CD4-positive, alpha-beta T cell (primary cell): ENCODE data around the gene EMILIN3. TPM values are rescaled to one million over a fixed set of nuclear protein-coding genes. Genes with fewer than 3 reads are reported as not detected.

Experiments used
- ATAC-seq: fragments of 200-7000 bp; cut with Tn5 transposase; one replicate; pipeline ENCODE4 v1.10.0; 2022; ENCODE audit warnings: mild to moderate bottlenecking; ENCODE audit not compliant: poor library complexity
- CTCF ChIA-PET: fragments of 350-600 bp; sonication (Branson Sonifier 250); formaldehyde crosslinking; loops from one replicate; lab custom pipeline; 2021; ENCODE audit warnings: antibody characterized with exemption, inconsistent platforms; lab: Charles Lee
- POLR2A ChIA-PET: fragments of 350-600 bp; sonication (Branson Sonifier 250); formaldehyde crosslinking; loops from one replicate; lab custom pipeline; 2021; ENCODE audit warnings: antibody characterized with exemption, inconsistent platforms; lab: Charles Lee
- DNase-seq, 14 experiments: peaks; one replicate each; pipeline ENCODE4 v3.0.0-alpha.2; 2013 to 2020; ENCODE audit warnings: mixed read lengths in 2 of 14
- H3K27ac ChIP-seq, 2 donors: one replicate each; pipeline versions ENCODE4 v1.5.1 to v1.7.0; 2013; ENCODE audit warnings: low read length in 2 of 2, low read depth in 1 of 2, mild to moderate bottlenecking in 1 of 2
- H3K27me3 ChIP-seq, 2 experiments: 1 replicate in 1 of 2; 2 replicates in 1 of 2; pipeline versions ENCODE4 v1.6.1 to v1.7.0; 2013; ENCODE audit warnings: low read length in 2 of 2, control low read depth in 1 of 2, mild to moderate bottlenecking in 1 of 2, moderate library complexity in 1 of 2; ENCODE audit not compliant: insufficient read depth in 2 of 2, control insufficient read depth in 1 of 2
- H3K36me3 ChIP-seq: one replicate; pipeline ENCODE4 v1.6.1; 2013; ENCODE audit warnings: low read length, control low read depth; ENCODE audit not compliant: insufficient read depth
- H3K4me1 ChIP-seq: one replicate; pipeline ENCODE4 v1.6.1; 2013; ENCODE audit warnings: low read length, control low read depth; ENCODE audit not compliant: insufficient read depth
- H3K4me3 ChIP-seq: one replicate; pipeline ENCODE4 v1.5.1; 2013; ENCODE audit warnings: mild to moderate bottlenecking, low read length, moderate library complexity
- H3K9me3 ChIP-seq, 2 experiments: 1 replicate in 1 of 2; 2 replicates in 1 of 2; pipeline versions ENCODE4 v1.6.1 to v1.7.0; 2013; ENCODE audit warnings: low read length in 2 of 2, mild to moderate bottlenecking in 2 of 2, control low read depth in 1 of 2, moderate library complexity in 1 of 2; ENCODE audit not compliant: control insufficient read depth in 1 of 2, insufficient read depth in 1 of 2
- H3K27ac Mint-ChIP-seq: one replicate; pipeline ENCODE4 v1.8.0; 2020; ENCODE audit warnings: mixed read lengths
- H3K27me3 Mint-ChIP-seq: one replicate; pipeline ENCODE4 v1.8.0; 2021; ENCODE audit warnings: mixed read lengths
- H3K36me3 Mint-ChIP-seq: one replicate; pipeline ENCODE4 v1.8.0; 2021; ENCODE audit warnings: low read depth, mixed read lengths
- H3K4me1 Mint-ChIP-seq: one replicate; pipeline ENCODE4 v1.8.0; 2021; ENCODE audit warnings: low read depth, mixed read lengths
- H3K4me3 Mint-ChIP-seq: one replicate; pipeline ENCODE4 v1.8.0; 2020; ENCODE audit warnings: mild to moderate bottlenecking, mixed read lengths
- H3K9me3 Mint-ChIP-seq: one replicate; pipeline ENCODE4 v1.8.0; 2020; ENCODE audit warnings: mixed read lengths
- intact Hi-C, 2 experiments: fragments of 100-400 bp; cut with DNase I in 1 of 2; cut with micrococcal nuclease in 1 of 2; formaldehyde crosslinking; loops; one replicate each; pipeline versions ENCODE4 v1.15.1 to v1.9.0; 2023 to 2025; cut with DNase I, micrococcal nuclease
- total RNA-seq, 174 experiments: library from RNA in 2 of 174; stranded (reverse) in 2 of 174; gene quantifications; one replicate each; pipeline ENCODE4 v1.2.3 and lab custom pipeline; 2021 to 2026
- TF ChIP-seq, protein P1 (sequence below): fragments of 200-600 bp; IDR thresholded peaks from one replicate; pipeline ENCODE4 v1.8.0; 2022; ENCODE audit warnings: antibody characterized with exemption, mild to moderate bottlenecking

EMILIN3 gene
- total RNA-seq, 2 experiments from 2014 or later: 0.11 to 0.22 TPM

- peaks cover 51% of the 10 kb centered on the region for H3K4me1 Mint-ChIP-seq
- no peak overlapping the region for H3K27ac ChIP-seq
- no peaks in the 10 kb centered on the region for H3K9me3 ChIP-seq
- intact Hi-C loops: no loop called here
- peaks cover 90% of the 10 kb centered on the region for H3K36me3 Mint-ChIP-seq
- TF ChIP-seq, protein P1, sequence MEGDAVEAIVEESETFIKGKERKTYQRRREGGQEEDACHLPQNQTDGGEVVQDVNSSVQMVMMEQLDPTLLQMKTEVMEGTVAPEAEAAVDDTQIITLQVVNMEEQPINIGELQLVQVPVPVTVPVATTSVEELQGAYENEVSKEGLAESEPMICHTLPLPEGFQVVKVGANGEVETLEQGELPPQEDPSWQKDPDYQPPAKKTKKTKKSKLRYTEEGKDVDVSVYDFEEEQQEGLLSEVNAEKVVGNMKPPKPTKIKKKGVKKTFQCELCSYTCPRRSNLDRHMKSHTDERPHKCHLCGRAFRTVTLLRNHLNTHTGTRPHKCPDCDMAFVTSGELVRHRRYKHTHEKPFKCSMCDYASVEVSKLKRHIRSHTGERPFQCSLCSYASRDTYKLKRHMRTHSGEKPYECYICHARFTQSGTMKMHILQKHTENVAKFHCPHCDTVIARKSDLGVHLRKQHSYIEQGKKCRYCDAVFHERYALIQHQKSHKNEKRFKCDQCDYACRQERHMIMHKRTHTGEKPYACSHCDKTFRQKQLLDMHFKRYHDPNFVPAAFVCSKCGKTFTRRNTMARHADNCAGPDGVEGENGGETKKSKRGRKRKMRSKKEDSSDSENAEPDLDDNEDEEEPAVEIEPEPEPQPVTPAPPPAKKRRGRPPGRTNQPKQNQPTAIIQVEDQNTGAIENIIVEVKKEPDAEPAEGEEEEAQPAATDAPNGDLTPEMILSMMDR: no peak
- no peaks in the 10 kb centered on the region for H3K9me3 Mint-ChIP-seq
- ATAC-seq (no peak), DNase-seq (no peak)
- ChIA-PET CTCF (no interaction called here), POLR2A (no interaction called here)
- H3K4me1 ChIP-seq: peaks cover 14% of the 10 kb centered on the region
- H3K36me3 ChIP-seq: peaks cover 64% of the 10 kb centered on the region
- H3K4me3 Mint-ChIP-seq: no peak overlapping the region
- H3K27me3 Mint-ChIP-seq: no peaks in the 10 kb centered on the region
- H3K27ac Mint-ChIP-seq: no peak overlapping the region
- no peaks in the 10 kb centered on the region for H3K27me3 ChIP-seq
- H3K4me3 ChIP-seq: no peak overlapping the region
These were observed 39.7 kb upstream of the EMILIN3 start for GRCh38 chr20:41406353-41406752.

GRCh38 chr20:41405436-41405835 is 38.8 kb upstream of the EMILIN3 start:
- TF ChIP-seq, protein P1: no peak
- Mint-ChIP-seq H3K36me3 (peaks cover 81% of the 10 kb centered on the region), H3K4me1 (peaks cover 42% of the 10 kb centered on the region), H3K27ac (no peak overlapping the region), H3K4me3 (no peak overlapping the region), H3K27me3 (no peaks in the 10 kb centered on the region), H3K9me3 (no peaks in the 10 kb centered on the region)
- ATAC-seq (no peak), DNase-seq (no peak)
- intact Hi-C loops: no loop called here
- H3K9me3 ChIP-seq: no peaks in the 10 kb centered on the region
- peaks cover 14% of the 10 kb centered on the region for H3K4me1 ChIP-seq
- no peaks in the 10 kb centered on the region for H3K27me3 ChIP-seq
- peaks cover 55% of the 10 kb centered on the region for H3K36me3 ChIP-seq
- H3K4me3 ChIP-seq: no peak overlapping the region
- ChIA-PET POLR2A (no interaction called here), CTCF (no interaction called here)
- H3K27ac ChIP-seq: no peak overlapping the region

GRCh38 chr20:41403604-41404003 is 37.0 kb upstream of the EMILIN3 start:
- peaks cover 63% of the 10 kb centered on the region for H3K36me3 Mint-ChIP-seq
- Histone ChIP-seq H3K27ac (no peak overlapping the region), H3K36me3 (peaks cover 41% of the 10 kb centered on the region), H3K4me1 (peaks cover 6% of the 10 kb centered on the region), H3K4me3 (no peak overlapping the region), H3K9me3 (no peaks in the 10 kb centered on the region), H3K27me3 (no peaks in the 10 kb centered on the region)
- DNase-seq (no peak), ATAC-seq (no peak)
- H3K27ac Mint-ChIP-seq: peak overlapping the region; percentile 30
- H3K27me3 Mint-ChIP-seq: no peaks in the 10 kb centered on the region
- ChIA-PET POLR2A (no interaction called here), CTCF (no interaction called here)
- peaks cover 25% of the 10 kb centered on the region for H3K4me1 Mint-ChIP-seq
- intact Hi-C loops: no loop called here
- no peak overlapping the region for H3K4me3 Mint-ChIP-seq
- H3K9me3 Mint-ChIP-seq: no peaks in the 10 kb centered on the region
- TF ChIP-seq, protein P1: no peak
